Osteocyte (in vitro differentiated cells): Measurements from ENCODE around the gene TEX50. TPM values are rescaled to one million over a fixed set of nuclear protein-coding genes. Genes with fewer than 3 reads are reported as not detected.

Experiments used
- total RNA-seq: library from RNA; stranded (reverse); gene quantifications from 2 replicates; pipeline ENCODE4 v1.2.1, GENCODE V29; 2021

The TEX50 gene
- total RNA-seq, 1 donor from 2014 or later: not detected

Other genes with a start within 250 kb of the TEX50 start
- 146 and 148 TPM in 2 replicates for gene PRDX6, start 158.0 kb upstream of the TEX50 start, total RNA-seq
- not detected in 2 replicates for gene SLC9C2, start 32.3 kb upstream of the TEX50 start, total RNA-seq
- gene ANKRD45, start 34.5 kb downstream of the TEX50 start, total RNA-seq: 0.24 TPM in 1 of 2 replicates, not detected in the other
- gene KLHL20, start 79.6 kb downstream of the TEX50 start, total RNA-seq: 27.1 and 27.8 TPM in 2 replicates
- gene DARS2, start 189.3 kb downstream of the TEX50 start, total RNA-seq: 12.8 and 13.1 TPM in 2 replicates
- gene CENPL, start 189.5 kb downstream of the TEX50 start, total RNA-seq: 7.9 and 10.9 TPM in 2 replicates
- 529 and 549 TPM in 2 replicates for gene GAS5, start 232.7 kb downstream of the TEX50 start, total RNA-seq
- 15.0 and 15.3 TPM in 2 replicates for gene ZBTB37, start 233.0 kb downstream of the TEX50 start, total RNA-seq